PFSK-1 (cell line): ENCODE data around the gene RABGAP1L.

Experiments used
- FOXP2 ChIP-seq: optimal IDR thresholded peaks from 2 replicates; pipeline ENCODE3; 2011; ENCODE audit warnings: borderline replicate concordance, control low read depth, inconsistent platforms; ENCODE audit not compliant: insufficient read depth; ENCODE audit errors: extremely low read length, extremely low read depth
- POLR2AphosphoS5 ChIP-seq: IDR thresholded peaks from 2 replicates; pipeline ENCODE4 v1.6.1; 2012; ENCODE audit warnings: low read depth, mild to moderate bottlenecking, control low read depth, low read length, moderate library complexity
- REST ChIP-seq, 2 experiments: IDR thresholded peaks; 2 replicates each; pipeline versions ENCODE4 v1.6.1 to v1.8.0; 2011 to 2012; ENCODE audit warnings: low read depth in 2 of 2, low read length in 2 of 2, control low read depth in 1 of 2, inconsistent platforms in 1 of 2, mild to moderate bottlenecking in 1 of 2, moderate library complexity in 1 of 2; ENCODE audit not compliant: insufficient read depth in 1 of 2

- TF ChIP-seq FOXP2 (no peak), POLR2AphosphoS5 (no peak), REST (IDR thresholded peaks at IDR 0.05; ENCODE audit: insufficient read depth in 1 of 2, low read depth in 2 of 2, low read length in 2 of 2) (no peak)
Observed at GRCh38 chr1:174990382-174990999, 831.2 kb downstream of the RABGAP1L start.
